NT2/D1 (cell line): ENCODE data around the gene ITM2B.

Source experiments
- SUZ12 ChIP-seq: IDR thresholded peaks from 2 replicates; pipeline ENCODE4 v1.6.1; 2011; ENCODE audit not compliant: insufficient read length, insufficient read depth; ENCODE audit errors: extremely low read depth
- YY1 ChIP-seq: IDR thresholded peaks from 2 replicates; pipeline ENCODE4 v1.6.1; 2011; ENCODE audit not compliant: insufficient read length, insufficient read depth
- ZNF274 ChIP-seq: IDR thresholded peaks from 2 replicates; pipeline ENCODE4 v1.6.1; 2011; ENCODE audit warnings: mild to moderate bottlenecking, low read depth, low read length

DNA sequence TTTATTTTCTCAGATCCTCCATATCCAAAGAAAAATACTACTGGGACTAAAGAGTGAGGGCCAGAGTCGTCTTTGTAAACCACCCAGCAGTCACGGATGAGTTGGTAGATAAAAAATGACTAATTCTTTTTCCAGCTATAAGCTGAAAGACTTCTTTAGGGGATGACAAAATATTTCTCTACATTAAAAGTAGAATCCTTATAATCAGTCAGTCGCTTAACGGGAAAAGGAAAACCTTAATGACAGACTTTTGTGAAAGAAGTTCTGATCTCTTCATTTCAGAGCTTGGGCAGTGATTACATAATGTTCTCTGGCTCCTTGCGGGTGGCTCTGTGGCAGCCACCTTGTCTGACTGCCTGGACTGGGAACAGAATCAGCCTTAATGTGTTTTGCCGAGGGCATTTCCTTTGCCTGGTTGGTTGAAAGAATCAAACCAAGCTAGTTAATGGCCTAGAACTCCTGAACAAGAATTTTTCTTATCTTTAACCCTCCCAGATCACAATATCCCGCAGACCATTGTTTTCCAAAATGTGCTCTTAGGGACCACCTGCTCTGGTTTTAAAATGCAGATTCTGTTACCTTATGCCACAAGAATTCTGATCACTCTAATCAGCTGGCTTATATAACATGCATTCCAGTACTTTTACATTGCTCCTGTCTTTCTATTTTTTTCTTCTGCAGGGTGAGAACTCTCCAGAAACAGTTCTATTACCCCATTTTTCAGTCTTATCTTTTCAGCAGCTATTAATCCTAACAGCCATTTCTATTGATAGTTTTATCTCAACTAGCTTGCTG lies 2.5 kb downstream of the ITM2B start:
- no peak for TF ChIP-seq YY1
- no peak for TF ChIP-seq SUZ12
- no peak for TF ChIP-seq ZNF274
